Endothelial cell (in vitro differentiated cells): ENCODE results near the gene ELAVL4. TPM values are rescaled to one million over a fixed set of nuclear protein-coding genes. Genes with fewer than 3 reads are reported as not detected.

Experiments
- DNase-seq: peaks from one replicate; pipeline ENCODE4 v3.0.0; 2021; ENCODE audit warnings: low spot score
- H3K27ac Mint-ChIP-seq: one replicate; pipeline ENCODE4 v1.8.0; 2021; ENCODE audit warnings: mixed read lengths, inconsistent platforms; ENCODE audit not compliant: unreplicated experiment
- H3K27me3 Mint-ChIP-seq: one replicate; pipeline ENCODE4 v1.8.0; 2021; ENCODE audit warnings: mild to moderate bottlenecking, moderate library complexity, mixed read lengths, inconsistent platforms; ENCODE audit not compliant: unreplicated experiment
- H3K36me3 Mint-ChIP-seq: one replicate; pipeline ENCODE4 v1.8.0; 2021; ENCODE audit warnings: mild to moderate bottlenecking, low read depth, mixed read lengths, inconsistent platforms; ENCODE audit not compliant: unreplicated experiment
- H3K4me1 Mint-ChIP-seq: one replicate; pipeline ENCODE4 v1.8.0; 2021; ENCODE audit warnings: mild to moderate bottlenecking, mixed read lengths, inconsistent platforms; ENCODE audit not compliant: unreplicated experiment
- H3K4me3 Mint-ChIP-seq: one replicate; pipeline ENCODE4 v1.8.0; 2021; ENCODE audit warnings: mild to moderate bottlenecking, mixed read lengths, inconsistent platforms; ENCODE audit not compliant: unreplicated experiment
- H3K9me3 Mint-ChIP-seq: one replicate; pipeline ENCODE4 v1.8.0; 2021; ENCODE audit warnings: mixed read lengths, inconsistent platforms; ENCODE audit not compliant: unreplicated experiment
- CTCF ChIP-seq: fragments of 200-600 bp; sonication (generic); IDR thresholded peaks from one replicate; pipeline ENCODE4 v1.5.0; 2021; ENCODE audit warnings: antibody characterized with exemption; ENCODE audit not compliant: unreplicated experiment
- total RNA-seq: library from RNA; stranded (reverse); fragmentation: NEBNext Ultra II Directional; extraction: Animal tissue kit (Norgen Biotek cat#: 25700); gene quantifications from one replicate; pipeline ENCODE4 v1.2.1, GENCODE V29; 2021; ENCODE audit not compliant: unreplicated experiment

Gene ELAVL4
- total RNA-seq, 1 donor from 2014 or later: 3.0 TPM

GRCh38 chr1:50196081-50196480 is 87.4 kb downstream of the ELAVL4 start:
- Mint-ChIP-seq H3K27me3 (no peaks in the 10 kb centered on the region), H3K36me3 (no peaks in the 10 kb centered on the region), H3K27ac (no peak overlapping the region), H3K4me3 (no peak overlapping the region), H3K4me1 (peaks cover 12% of the 10 kb centered on the region), H3K9me3 (no peaks in the 10 kb centered on the region)
- no peak for TF ChIP-seq CTCF
- no peak for DNase-seq

- Mint-ChIP-seq H3K9me3 (no peaks in the 10 kb centered on the region), H3K4me1 (peaks cover 12% of the 10 kb centered on the region), H3K27ac (no peak overlapping the region), H3K4me3 (no peak overlapping the region), H3K36me3 (no peaks in the 10 kb centered on the region), H3K27me3 (no peaks in the 10 kb centered on the region)
- no peak for DNase-seq
- TF ChIP-seq CTCF: no peak
Measured at GRCh38 chr1:50197216-50197615, 88.5 kb downstream of the ELAVL4 start.

GRCh38 chr1:50208315-50208714 is 99.6 kb downstream of the ELAVL4 start:
- no peak for TF ChIP-seq CTCF

GRCh38 chr1:50208756-50209155 is 100.0 kb downstream of the ELAVL4 start:
- no peak for DNase-seq
- Mint-ChIP-seq H3K9me3 (no peaks in the 10 kb centered on the region), H3K4me3 (no peak overlapping the region), H3K4me1 (peaks cover 3% of the 10 kb centered on the region), H3K36me3 (no peaks in the 10 kb centered on the region), H3K27ac (no peak overlapping the region), H3K27me3 (peaks cover 2% of the 10 kb centered on the region)
- TF ChIP-seq CTCF: no peak

More at GRCh38 chr1:50208315-50208714, 99.6 kb downstream of the ELAVL4 start:
- H3K27ac Mint-ChIP-seq: no peak overlapping the region
- peaks cover 2% of the 10 kb centered on the region for H3K27me3 Mint-ChIP-seq
- DNase-seq: no peak
- H3K9me3 Mint-ChIP-seq: no peaks in the 10 kb centered on the region
- no peaks in the 10 kb centered on the region for H3K36me3 Mint-ChIP-seq
- H3K4me3 Mint-ChIP-seq: no peak overlapping the region
- peaks cover 3% of the 10 kb centered on the region for H3K4me1 Mint-ChIP-seq

- no peaks in the 10 kb centered on the region for H3K36me3 Mint-ChIP-seq
- no peak overlapping the region for H3K27ac Mint-ChIP-seq
- no peaks in the 10 kb centered on the region for H3K9me3 Mint-ChIP-seq
- H3K4me1 Mint-ChIP-seq: peaks cover 3% of the 10 kb centered on the region
- TF ChIP-seq CTCF: no peak
- no peak overlapping the region for H3K4me3 Mint-ChIP-seq
- peaks cover 2% of the 10 kb centered on the region for H3K27me3 Mint-ChIP-seq
- DNase-seq: no peak
Measured at GRCh38 chr1:50209749-50210148, 101.0 kb downstream of the ELAVL4 start.
